NCI-H510A treated with DMSO at 0.1 percent for 48 hours (cell line): ENCODE results near the gene LRP1.

Experiments
- DNase-seq: peaks from one replicate; lab custom pipeline; 2025; lab: John Stamatoyannopoulos, UW

The LRP1 gene

GRCh38 chr12:57135527-57136326 is 7.4 kb downstream of the LRP1 start:
- no peak for DNase-seq

- no peak for DNase-seq
Observed at GRCh38 chr12:57138526-57139272, 10.4 kb downstream of the LRP1 start.

- DNase-seq: no peak
Observed at GRCh38 chr12:57139796-57140649, 11.7 kb downstream of the LRP1 start.

- DNase-seq: no peak
Observed at GRCh38 chr12:57141249-57141648, 13.0 kb downstream of the LRP1 start.

GRCh38 chr12:57142121-57142520 is 13.8 kb downstream of the LRP1 start:
- DNase-seq: no peak

- no peak for DNase-seq
Observed at GRCh38 chr12:57142727-57143126, 14.4 kb downstream of the LRP1 start.

- DNase-seq: no peak
Observed at GRCh38 chr12:57143454-57143853, 15.2 kb downstream of the LRP1 start.

- DNase-seq: no peak
Observed at GRCh38 chr12:57145460-57146059, 17.3 kb downstream of the LRP1 start.

GRCh38 chr12:57146092-57146491 is 17.8 kb downstream of the LRP1 start:
- DNase-seq: no peak

- DNase-seq: no peak
Observed at GRCh38 chr12:57146961-57147944, 19.0 kb downstream of the LRP1 start, which contains the start of gene LRP1-AS. Gene LRP1-AS, minus strand, starts transcription at chr12:57147619.

- no peak for DNase-seq
Observed at GRCh38 chr12:57148469-57149244, 20.4 kb downstream of the LRP1 start.

- DNase-seq: no peak
Observed at GRCh38 chr12:57149245-57149900, 21.1 kb downstream of the LRP1 start.

- no peak for DNase-seq
Observed at GRCh38 chr12:57150400-57151000, 22.2 kb downstream of the LRP1 start.

- DNase-seq: no peak
Observed at GRCh38 chr12:57151741-57152630, 23.7 kb downstream of the LRP1 start.

- DNase-seq: no peak
Observed at GRCh38 chr12:57152639-57153038, 24.4 kb downstream of the LRP1 start.

GRCh38 chr12:57153415-57153997 is 25.2 kb downstream of the LRP1 start:
- DNase-seq: no peak

- no peak for DNase-seq
Observed at GRCh38 chr12:57154076-57154475, 25.8 kb downstream of the LRP1 start.
